Aorta (tissue), 5 donors: ENCODE data around the gene SLC24A3. TPM values are rescaled to one million over a fixed set of nuclear protein-coding genes. Genes with fewer than 3 reads are reported as not detected.

Source experiments
- ATAC-seq: fragments of 200-7000 bp; cut with Tn5 transposase; one replicate; pipeline ENCODE4 v1.9.1; 2022; ENCODE audit warnings: moderate library complexity; ENCODE audit not compliant: low FRiP score
- DNase-seq, 2 donors: peaks; one replicate each; pipeline ENCODE4 v3.0.0-alpha.2; 2020
- H3K27ac ChIP-seq, 2 donors: one replicate each; pipeline ENCODE4 v1.5.1; 2013; ENCODE audit warnings: low read length in 2 of 2, mild to moderate bottlenecking in 2 of 2, moderate library complexity in 2 of 2, control low read depth in 1 of 2, inconsistent platforms in 1 of 2, low read depth in 1 of 2
- H3K27me3 ChIP-seq, 2 donors: one replicate each; pipeline ENCODE4 v1.6.1; 2013; ENCODE audit warnings: control low read depth in 1 of 2, low read length in 1 of 2, mild to moderate bottlenecking in 1 of 2, moderate library complexity in 1 of 2; ENCODE audit not compliant: insufficient read depth in 2 of 2, control insufficient read depth in 1 of 2
- H3K36me3 ChIP-seq, 2 donors: one replicate each; pipeline ENCODE4 v1.6.1; 2013; ENCODE audit warnings: control low read depth in 1 of 2, low read length in 1 of 2, mild to moderate bottlenecking in 1 of 2; ENCODE audit not compliant: insufficient read depth in 2 of 2, control insufficient read depth in 1 of 2
- H3K4me1 ChIP-seq, 2 donors: one replicate each; pipeline ENCODE4 v1.6.1; 2013; ENCODE audit warnings: low read length in 2 of 2, control low read depth in 1 of 2, mild to moderate bottlenecking in 1 of 2, moderate library complexity in 1 of 2; ENCODE audit not compliant: insufficient read depth in 2 of 2, control insufficient read depth in 1 of 2
- H3K4me3 ChIP-seq, 2 donors: one replicate each; pipeline ENCODE4 v1.5.1; 2013; ENCODE audit warnings: low read length in 2 of 2, control low read depth in 1 of 2, mild to moderate bottlenecking in 1 of 2
- H3K9me3 ChIP-seq: one replicate; pipeline ENCODE4 v1.6.1; 2013; ENCODE audit warnings: mild to moderate bottlenecking, low read length; ENCODE audit not compliant: control insufficient read depth
- WGBS, 2 donors: extraction: QIAGEN DNeasy Blood & Tissue Kit; methylation state at CpG; one replicate each; pipeline ENCODE4 v1.1.7; 2013; 5-methylcytosine and 5-hydroxymethylcytosine counted together
- intact Hi-C, 2 donors: fragments of 100-400 bp; cut with DNase I; formaldehyde crosslinking; loops; one replicate each; pipeline versions ENCODE4 v1.14.2 to v1.15.0; 2022
- polyA plus RNA-seq, 2 donors: library from polyadenylated mRNA; stranded (reverse); fragments of 200-250 nt; gene quantifications; one replicate each; pipeline ENCODE4 v1.2.3, GENCODE V29; 2013
- total RNA-seq, 2 donors: library from RNA; stranded (reverse); fragmentation: NEBNext Ultra II Directional; extraction: Animal tissue kit (Norgen Biotek cat#: 25700); gene quantifications; one replicate each; pipeline ENCODE4 v1.2.1, GENCODE V29; 2021
- donor health status: healthy with polysubstance abuse.
- donor health status: Bipolar disorder and iron deficiency.
- donor health status: DM: no; HTN: no; CAD: no.
- donor health status: DM: no; HTN: no; CAD: no.
- donor health status: DM: yes; HTN: yes; CAD: no.

The SLC24A3 gene
- total and polyA plus RNA-seq, 4 donors = 8.8 to 24.9 (median 19.1) TPM

DNA sequence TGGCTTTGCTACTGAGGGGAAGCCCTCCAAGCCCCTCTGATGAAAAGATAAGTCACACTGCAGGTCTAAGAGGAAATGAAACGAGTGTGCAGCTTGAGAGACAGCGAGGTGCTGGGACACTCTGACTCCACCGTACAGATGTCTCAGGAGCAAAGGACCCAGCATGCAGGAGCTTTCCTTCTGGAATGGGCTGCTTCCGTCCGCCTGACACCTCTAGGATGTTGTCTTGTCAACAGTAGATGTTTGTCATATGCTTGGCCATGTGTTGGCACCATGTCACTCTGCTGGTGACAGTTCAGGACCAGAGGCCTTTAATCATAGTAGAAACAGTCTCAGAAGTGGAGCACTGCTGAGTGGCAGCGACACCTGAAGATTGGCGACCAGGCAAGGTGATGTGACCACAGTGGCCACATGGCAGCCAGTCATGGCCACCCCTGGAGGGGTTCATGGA, 46.7 kb downstream of the SLC24A3 start:
- intact Hi-C loops = no loop called here
- Histone ChIP-seq H3K27me3 (no peaks in the 10 kb centered on the region), H3K9me3 (no peaks in the 10 kb centered on the region), H3K27ac (no peak overlapping the region), H3K4me3 (no peak overlapping the region), H3K4me1 (no peaks in the 10 kb centered on the region), H3K36me3 (no peaks in the 10 kb centered on the region)
- DNase-seq (no peak), ATAC-seq (no peak)
- WGBS, 2 donors = 96 to 97% methylated on average over 7 of the region's 7 CpGs

DNA sequence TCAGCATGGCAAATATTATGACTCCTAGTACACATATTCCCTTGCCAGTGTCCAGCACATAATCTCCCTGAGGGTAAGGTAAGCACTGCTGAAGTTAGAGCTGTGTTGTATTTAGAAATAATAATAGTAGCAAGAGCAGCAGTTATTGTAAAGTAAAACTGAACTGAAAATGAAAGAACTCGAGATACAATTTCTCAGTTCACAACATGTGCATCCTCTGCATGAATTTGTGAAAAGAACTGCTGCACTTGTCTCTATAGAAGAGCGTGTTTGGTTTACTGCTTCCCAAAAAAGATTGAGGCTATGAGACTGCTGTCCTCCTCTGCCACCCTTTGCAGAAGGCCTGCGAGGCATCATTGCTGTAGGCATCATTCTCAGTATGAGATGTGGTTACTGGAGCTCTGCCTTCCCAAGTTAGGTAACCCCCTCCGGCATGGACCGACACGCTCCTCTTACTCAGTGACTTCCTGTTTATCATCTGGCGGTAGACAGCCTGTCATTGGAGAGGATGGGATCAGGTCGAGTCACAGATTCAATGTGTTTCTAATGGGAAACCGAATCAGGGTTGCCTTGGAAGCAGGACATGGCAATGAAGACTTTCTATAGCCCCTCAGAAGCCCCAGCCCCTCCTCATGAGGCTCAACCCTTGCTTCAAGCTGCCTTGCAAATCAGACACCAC, 48.1 kb downstream of the SLC24A3 start:
- 83 to 90% methylated on average over 9 of the region's 9 CpGs for WGBS, 2 donors
- no peak for ATAC-seq

DNA sequence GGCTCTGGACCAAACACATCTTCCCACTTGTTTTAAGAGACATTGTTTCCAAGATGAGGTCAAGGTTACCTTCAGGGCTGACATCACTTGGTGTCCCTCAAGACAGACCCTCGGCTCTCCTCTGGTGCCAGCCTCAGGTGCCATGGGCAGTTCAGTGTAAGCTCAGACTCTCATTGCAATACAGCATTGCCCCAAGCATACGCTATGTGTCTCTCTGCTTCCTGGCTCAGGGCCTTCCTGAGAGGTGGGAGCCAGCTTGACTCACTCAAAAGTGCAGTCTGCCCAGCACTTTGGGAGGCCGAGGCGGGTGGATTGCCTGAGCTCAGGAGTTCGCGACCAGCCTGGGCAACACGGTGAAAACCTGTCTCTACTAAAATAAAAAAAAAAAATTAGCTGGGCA, 51.7 kb downstream of the SLC24A3 start:
- Histone ChIP-seq H3K27me3 (no peaks in the 10 kb centered on the region), H3K4me1 (no peaks in the 10 kb centered on the region), H3K9me3 (no peaks in the 10 kb centered on the region), H3K4me3 (no peak overlapping the region), H3K27ac (no peak overlapping the region), H3K36me3 (no peaks in the 10 kb centered on the region)
- no peak for DNase-seq
- WGBS, 2 donors = 49 to 56% methylated on average over 7 of the region's 7 CpGs
- intact Hi-C loops = no loop called here
- ATAC-seq = no peak

More for the DNA sequence above, 48.1 kb downstream of the SLC24A3 start:
- Histone ChIP-seq H3K36me3 (no peaks in the 10 kb centered on the region), H3K4me3 (no peak overlapping the region), H3K27me3 (no peaks in the 10 kb centered on the region), H3K27ac (no peak overlapping the region), H3K9me3 (no peaks in the 10 kb centered on the region), H3K4me1 (no peaks in the 10 kb centered on the region)
- DNase-seq = no peak
- intact Hi-C loops = no loop called here

DNA sequence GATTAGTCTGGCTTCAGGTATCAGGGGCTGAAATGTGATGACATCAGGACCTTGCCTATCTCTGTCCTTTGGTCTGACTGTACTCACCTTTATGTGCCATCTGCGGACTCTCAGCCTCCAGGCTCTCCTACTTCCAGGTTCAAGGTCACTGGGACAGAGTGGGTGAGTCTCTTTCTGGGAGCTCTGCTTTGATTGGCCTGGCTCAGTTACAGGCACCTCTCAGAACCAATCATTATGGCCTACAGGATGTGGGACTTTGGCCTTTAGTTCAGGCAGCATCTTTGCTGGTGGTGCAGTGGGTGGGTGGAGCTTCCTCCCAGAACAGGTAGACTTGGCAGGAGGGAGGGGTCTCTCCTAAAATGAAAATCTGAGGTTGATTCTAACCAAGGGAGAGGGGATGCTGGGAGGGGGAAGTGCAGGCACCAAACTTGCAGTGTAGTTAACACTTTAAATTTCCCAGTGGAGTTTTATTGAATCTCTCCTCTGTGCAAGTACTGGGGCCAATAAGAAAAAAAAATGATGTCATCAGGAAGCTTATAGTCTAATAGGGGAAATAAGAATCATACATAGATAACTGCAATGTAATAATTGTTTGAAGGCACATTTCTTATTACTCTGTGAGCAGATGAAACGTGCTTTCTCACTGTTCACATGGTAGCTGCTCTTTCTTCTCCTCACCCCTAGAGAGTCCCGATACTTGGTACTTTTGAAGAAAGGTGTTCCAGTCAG, 53.4 kb downstream of the SLC24A3 start:
- Histone ChIP-seq H3K4me3 (no peak overlapping the region), H3K27me3 (no peaks in the 10 kb centered on the region), H3K4me1 (no peaks in the 10 kb centered on the region), H3K27ac (no peak overlapping the region), H3K36me3 (no peaks in the 10 kb centered on the region), H3K9me3 (no peaks in the 10 kb centered on the region)
- ATAC-seq (no peak), DNase-seq (no peak)
- 95 to 96% methylated on average over 3 of the region's 3 CpGs for WGBS, 2 donors
- intact Hi-C loops = no loop called here

DNA sequence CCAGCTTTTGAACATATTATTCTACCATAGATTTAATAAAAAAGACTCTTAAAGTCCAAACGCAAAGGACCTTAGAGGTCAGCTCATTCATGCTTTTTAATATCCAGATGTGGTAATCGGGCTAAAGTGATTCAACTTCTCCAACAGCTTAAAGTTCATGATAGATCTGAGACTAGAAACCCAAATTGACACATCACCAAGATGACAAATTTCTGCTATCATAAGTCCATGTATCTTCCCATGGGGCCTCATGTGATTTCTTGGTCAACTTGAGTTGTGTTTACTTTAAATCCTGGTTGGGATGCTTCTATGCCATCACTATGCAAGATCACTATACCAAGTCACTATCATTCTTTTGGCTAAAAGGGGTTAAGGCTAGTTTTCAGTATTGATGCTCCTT, 56.0 kb downstream of the SLC24A3 start:
- intact Hi-C loops = no loop called here
- WGBS, 2 donors = 96 to 97% methylated on average over 2 of the region's 2 CpGs

DNA sequence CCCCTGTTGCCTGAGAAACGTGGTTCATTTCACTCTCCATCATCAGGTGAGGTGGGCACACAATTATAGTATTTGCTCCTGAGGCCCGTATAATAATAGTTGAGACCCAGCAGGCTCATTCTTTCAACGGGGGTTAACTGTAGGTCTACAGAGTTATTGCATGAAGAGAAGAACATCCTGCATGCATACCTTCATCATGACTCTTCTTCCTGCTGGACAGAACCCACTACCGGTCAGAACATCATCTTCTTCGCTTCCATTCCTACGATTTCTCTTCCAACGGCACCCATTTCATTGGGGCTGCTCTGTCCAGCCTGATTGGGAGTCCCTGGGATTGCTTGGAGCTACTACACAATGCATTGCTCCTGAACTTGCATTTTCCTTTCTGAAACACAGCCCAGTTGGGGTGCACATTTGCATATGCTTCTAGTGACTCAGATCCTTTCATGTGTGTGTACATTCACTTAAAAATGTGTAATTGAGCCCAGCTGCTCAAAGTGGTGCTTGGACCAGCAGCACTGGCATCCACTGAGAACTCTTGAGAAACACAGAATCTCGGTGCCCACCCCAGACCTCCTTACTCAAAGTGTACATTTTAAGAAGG, 57.4 kb downstream of the SLC24A3 start:
- intact Hi-C loops = no loop called here
- no peak for DNase-seq
- no peak overlapping the region for H3K27ac ChIP-seq
- ATAC-seq = no peak
- H3K4me1 ChIP-seq = no peaks in the 10 kb centered on the region
- 91 to 94% methylated on average over 8 of the region's 8 CpGs for WGBS, 2 donors
- H3K4me3 ChIP-seq = no peak overlapping the region
- no peaks in the 10 kb centered on the region for H3K36me3 ChIP-seq
- no peaks in the 10 kb centered on the region for H3K9me3 ChIP-seq
- no peaks in the 10 kb centered on the region for H3K27me3 ChIP-seq

More for the DNA sequence above, 56.0 kb downstream of the SLC24A3 start:
- no peaks in the 10 kb centered on the region for H3K4me1 ChIP-seq
- no peaks in the 10 kb centered on the region for H3K9me3 ChIP-seq
- H3K27ac ChIP-seq = no peak overlapping the region
- no peaks in the 10 kb centered on the region for H3K27me3 ChIP-seq
- no peak overlapping the region for H3K4me3 ChIP-seq
- ATAC-seq (no peak), DNase-seq (no peak)
- H3K36me3 ChIP-seq = no peaks in the 10 kb centered on the region

DNA sequence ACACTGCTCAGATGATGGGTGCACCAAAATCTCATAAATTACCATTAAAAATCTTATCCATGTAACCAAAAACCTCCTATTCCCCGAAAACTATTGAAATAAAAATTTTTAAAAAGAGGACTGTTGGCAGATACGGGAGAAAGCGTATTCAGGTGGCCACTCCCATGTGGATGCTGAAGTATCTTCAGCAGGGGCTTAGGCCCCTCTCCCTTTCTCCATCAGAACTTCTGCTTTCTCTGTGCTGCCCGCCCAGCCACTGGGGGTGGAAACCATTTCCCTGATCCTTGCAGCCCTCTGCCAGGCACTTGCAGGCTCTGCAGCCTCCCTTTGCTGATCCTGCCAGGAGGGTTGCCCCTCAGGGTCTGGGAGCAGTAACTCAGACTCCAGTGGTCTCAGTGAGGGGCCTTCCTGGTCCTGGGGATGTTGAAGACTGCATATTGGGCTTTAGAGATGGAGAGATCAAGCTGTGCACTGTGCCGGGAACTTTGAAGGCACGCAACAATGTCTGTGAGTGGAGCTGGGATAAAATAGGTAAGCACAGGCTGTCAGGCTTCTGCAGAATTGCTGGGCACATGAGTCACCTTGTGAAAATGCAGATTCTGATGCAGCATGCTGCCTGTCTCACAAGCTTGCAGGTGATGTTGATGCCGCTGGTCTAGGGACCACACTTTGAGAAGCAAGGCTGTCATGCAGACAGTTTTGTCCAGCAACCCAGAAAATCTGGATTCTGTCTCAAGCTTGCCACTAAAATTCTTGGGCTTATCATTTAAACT, 59.6 kb downstream of the SLC24A3 start:
- 95 to 97% methylated on average over 7 of the region's 7 CpGs for WGBS, 2 donors
- H3K27ac ChIP-seq = no peak overlapping the region
- no peak overlapping the region for H3K4me3 ChIP-seq
- DNase-seq (no peak), ATAC-seq (no peak)
- no peaks in the 10 kb centered on the region for H3K27me3 ChIP-seq
- no peaks in the 10 kb centered on the region for H3K9me3 ChIP-seq
- intact Hi-C loops = no loop called here
- H3K4me1 ChIP-seq = peaks cover 0 to 4% of the 10 kb centered on the region in 2 donors
- no peaks in the 10 kb centered on the region for H3K36me3 ChIP-seq

DNA sequence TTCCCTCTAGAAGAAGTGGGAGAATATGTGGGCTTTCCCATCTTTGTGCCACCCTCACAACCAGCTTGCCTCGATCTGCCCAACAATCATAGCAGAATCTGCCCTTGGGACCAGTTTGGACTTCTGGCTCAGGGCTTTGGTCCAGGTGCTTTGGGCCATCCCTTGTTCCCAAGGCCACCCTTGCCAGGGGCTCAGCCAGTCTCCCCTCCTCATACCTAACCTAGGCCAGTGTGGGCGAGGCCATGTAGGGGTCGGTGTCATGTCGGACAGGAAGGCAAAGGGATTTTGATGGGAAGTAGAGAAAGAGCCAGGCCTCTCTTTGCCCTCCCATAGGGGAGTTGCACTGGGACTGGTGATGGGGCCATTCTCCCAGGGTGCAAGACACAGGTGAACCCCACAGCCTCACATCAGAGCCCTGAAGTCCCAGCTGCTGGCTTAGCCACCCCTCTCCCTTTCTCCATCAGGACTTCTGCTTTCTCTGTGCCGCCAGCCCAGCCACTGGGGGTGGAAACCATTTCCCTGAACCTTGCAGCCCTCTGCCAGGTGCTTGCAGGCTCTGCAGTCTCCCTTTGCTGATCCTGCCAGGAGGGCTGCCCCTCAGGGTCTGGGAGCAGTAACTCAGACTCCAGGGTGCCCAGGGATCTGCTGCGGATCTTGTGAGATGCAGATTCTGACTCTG, 60.7 kb downstream of the SLC24A3 start:
- no peaks in the 10 kb centered on the region for H3K36me3 ChIP-seq
- H3K4me1 ChIP-seq = peaks cover 0 to 4% of the 10 kb centered on the region in 2 donors
- H3K27me3 ChIP-seq = no peaks in the 10 kb centered on the region
- 94 to 96% methylated on average over 6 of the region's 6 CpGs for WGBS, 2 donors
- no peak overlapping the region for H3K4me3 ChIP-seq
- no peak for ATAC-seq
- no peaks in the 10 kb centered on the region for H3K9me3 ChIP-seq
- intact Hi-C loops = no loop called here
- DNase-seq = no peak
- H3K27ac ChIP-seq = no peak overlapping the region
